IMR-90 (cell line): ENCODE measurements around the gene GNAS.
A peak's percentile ranks its signal among the peaks of the same experiment; 100 is the strongest.

Experiments
- BHLHE40 ChIP-seq: fragments of 150-350 bp; IDR thresholded peaks from 2 replicates; pipeline ENCODE4 v1.6.1; 2016; ENCODE audit warnings: mild to moderate bottlenecking, low read depth, low read length
- CEBPB ChIP-seq: IDR thresholded peaks from 2 replicates; pipeline ENCODE4 v1.6.1; 2012; ENCODE audit warnings: low read depth, low read length, improper control_type of control experiment
- CTCF ChIP-seq: conservative IDR thresholded peaks from 2 replicates; pipeline ENCODE4 v1.5.1; 2012; ENCODE audit warnings: mild to moderate bottlenecking, low read depth, low read length, improper control_type of control experiment
- ELK1 ChIP-seq: fragments of 150-350 bp; IDR thresholded peaks from 2 replicates; pipeline ENCODE4 v1.6.1; 2016; ENCODE audit warnings: low read depth, mild to moderate bottlenecking, low read length, moderate library complexity, borderline replicate concordance
- MAFK ChIP-seq: IDR thresholded peaks from 2 replicates; pipeline ENCODE4 v1.6.1; 2012; ENCODE audit warnings: low read depth, low read length, improper control_type of control experiment
- POLR2A ChIP-seq: IDR thresholded peaks from 2 replicates; pipeline ENCODE4 v1.6.1; 2012; ENCODE audit warnings: mild to moderate bottlenecking, low read depth, low read length
- RFX5 ChIP-seq: IDR thresholded peaks from 2 replicates; pipeline ENCODE4 v1.8.0; 2012; ENCODE audit warnings: low read depth, mild to moderate bottlenecking, low read length, moderate library complexity
- USF2 ChIP-seq: fragments of 150-350 bp; IDR thresholded peaks from 2 replicates; pipeline ENCODE4 v1.6.1; 2017; ENCODE audit warnings: mild to moderate bottlenecking, antibody characterized with exemption, low read length, low read depth

- no peak for TF ChIP-seq CTCF
- peak; percentile 67 for TF ChIP-seq POLR2A
- TF ChIP-seq CEBPB: no peak
- TF ChIP-seq ELK1: no peak
- no peak for TF ChIP-seq BHLHE40
- TF ChIP-seq RFX5: no peak
- TF ChIP-seq USF2: no peak
- no peak for TF ChIP-seq MAFK
Measured at GRCh38 chr20:58892141-58892931, 39.8 kb downstream of the GNAS start.
